Measurements from ENCODE around the gene MCM7. TPM values are rescaled to one million over a fixed set of nuclear protein-coding genes. Genes with fewer than 3 reads are reported as not detected.

MCM7 gene
- total RNA-seq, 1 donor from 2014 or later, result 196 TPM

GRCh38 chr7:100119970-100120732 is 19.0 kb upstream of the MCM7 start:
- H3K4me3 Mint-ChIP-seq (ENCODE audit: unreplicated experiment), result peak overlapping the region; percentile 99
- peaks cover 3% of the 10 kb centered on the region for H3K27me3 Mint-ChIP-seq (ENCODE audit: unreplicated experiment)
- DNase-seq, result peak; percentile 59
- H3K9me3 Mint-ChIP-seq (ENCODE audit: unreplicated experiment), result peaks cover 13% of the 10 kb centered on the region
- no peak for TF ChIP-seq CTCF (IDR thresholded peaks at IDR 0.05; ENCODE audit: partially characterized antibody, unreplicated experiment)
- peaks cover 6% of the 10 kb centered on the region for H3K4me1 Mint-ChIP-seq (ENCODE audit: low read depth, unreplicated experiment)
- peak overlapping the region; percentile 97 for H3K27ac Mint-ChIP-seq (ENCODE audit: unreplicated experiment)
- H3K36me3 Mint-ChIP-seq (ENCODE audit: unreplicated experiment), result no peaks in the 10 kb centered on the region

GRCh38 chr7:100119072-100119969 is 18.1 kb upstream of the MCM7 start, which contains the start of the genes CNPY4 and TAF6:
CNPY4 (plus strand) TSS chr7:100119634; CDS start chr7:100119745, 111 bp downstream.
TAF6 (minus strand) TSS chr7:100119358; CDS start chr7:100114209, 5,149 bp downstream.
- peak; percentile 96 for DNase-seq
- Mint-ChIP-seq H3K4me1 (ENCODE audit: low read depth, unreplicated experiment) (peaks cover 6% of the 10 kb centered on the region), H3K27ac (ENCODE audit: unreplicated experiment) (peak within 1 kb of the TSS; percentile 97), H3K27me3 (ENCODE audit: unreplicated experiment) (peaks cover 3% of the 10 kb centered on the region), H3K4me3 (ENCODE audit: unreplicated experiment) (peak within 1 kb of the TSS; percentile 99), H3K36me3 (ENCODE audit: unreplicated experiment) (no peaks in the 10 kb centered on the region), H3K9me3 (ENCODE audit: unreplicated experiment) (peaks cover 13% of the 10 kb centered on the region)
- TF ChIP-seq CTCF (IDR thresholded peaks at IDR 0.05; ENCODE audit: partially characterized antibody, unreplicated experiment), result no peak

- Mint-ChIP-seq H3K36me3 (ENCODE audit: unreplicated experiment) (no peaks in the 10 kb centered on the region), H3K27ac (ENCODE audit: unreplicated experiment) (peak overlapping the region; percentile 97), H3K4me1 (ENCODE audit: low read depth, unreplicated experiment) (peaks cover 6% of the 10 kb centered on the region), H3K9me3 (ENCODE audit: unreplicated experiment) (peaks cover 13% of the 10 kb centered on the region), H3K27me3 (ENCODE audit: unreplicated experiment) (peaks cover 3% of the 10 kb centered on the region), H3K4me3 (ENCODE audit: unreplicated experiment) (peak overlapping the region; percentile 99)
- DNase-seq, result no peak
- no peak for TF ChIP-seq CTCF (IDR thresholded peaks at IDR 0.05; ENCODE audit: partially characterized antibody, unreplicated experiment)
These were observed 17.3 kb upstream of the MCM7 start for GRCh38 chr7:100118388-100119071.

GRCh38 chr7:100115026-100115425 is 13.8 kb upstream of the MCM7 start:
- Mint-ChIP-seq H3K4me1 (ENCODE audit: low read depth, unreplicated experiment) (peaks cover 2% of the 10 kb centered on the region), H3K27me3 (ENCODE audit: unreplicated experiment) (peaks cover 1% of the 10 kb centered on the region), H3K27ac (ENCODE audit: unreplicated experiment) (no peak overlapping the region), H3K36me3 (ENCODE audit: unreplicated experiment) (no peaks in the 10 kb centered on the region), H3K4me3 (ENCODE audit: unreplicated experiment) (no peak overlapping the region), H3K9me3 (ENCODE audit: unreplicated experiment) (peaks cover 8% of the 10 kb centered on the region)
- no peak for TF ChIP-seq CTCF (IDR thresholded peaks at IDR 0.05; ENCODE audit: partially characterized antibody, unreplicated experiment)
- no peak for DNase-seq
